HL-60 (cell line): ENCODE measurements around the gene PRG3.

Source experiments
- CTCF ChIP-seq: IDR thresholded peaks from one replicate; pipeline ENCODE4 v1.5.1; 2011; ENCODE audit warnings: low read length, control low read depth, inconsistent platforms; ENCODE audit not compliant: insufficient read depth
- POLR2AphosphoS5 ChIP-seq: IDR thresholded peaks from 2 replicates; pipeline ENCODE4 v1.6.1; 2012; ENCODE audit warnings: low read depth
- REST ChIP-seq: IDR thresholded peaks from 2 replicates; pipeline ENCODE4 v1.6.1; 2012; ENCODE audit warnings: low read depth; ENCODE audit not compliant: insufficient replicate concordance

GRCh38 chr11:57356268-57356667, 24.7 kb downstream of the PRG3 start:
- TF ChIP-seq CTCF (no peak), POLR2AphosphoS5 (no peak), REST (no peak)
